CD14-positive monocyte (primary cell): Measurements from ENCODE around the gene CASQ1. TPM values are rescaled to one million over a fixed set of nuclear protein-coding genes. Genes with fewer than 3 reads are reported as not detected.

Experiments
- DNase-seq, 3 donors: peaks; one replicate each; pipeline ENCODE4 v3.0.0-alpha.2; 2011 to 2022
- H2AFZ ChIP-seq: 2 replicates; pipeline ENCODE4 v1.6.0; 2012; ENCODE audit warnings: mild to moderate bottlenecking, low read depth, low read length, inconsistent platforms; ENCODE audit not compliant: insufficient read depth, poor library complexity, severe bottlenecking
- H3K27ac ChIP-seq, 2 donors: 1 replicate in 1 of 2; 2 replicates in 1 of 2; pipeline ENCODE4 v1.5.1; 2012 to 2013; ENCODE audit warnings: low read length in 2 of 2, control low read depth in 1 of 2, inconsistent platforms in 1 of 2, low read depth in 1 of 2, mild to moderate bottlenecking in 1 of 2
- H3K27me3 ChIP-seq, 2 donors: one replicate each; pipeline versions ENCODE4 v1.6.0 to v1.6.1; 2011 to 2013; ENCODE audit warnings: low read length in 2 of 2; ENCODE audit not compliant: control insufficient read depth in 2 of 2, insufficient read depth in 2 of 2
- H3K36me3 ChIP-seq, 2 donors: replicated peaks in 1 of 2; 1 replicate in 1 of 2; 2 replicates in 1 of 2; pipeline versions ENCODE4 v1.5.1 to v1.6.1; 2012 to 2013; ENCODE audit warnings: low read length in 2 of 2, control low read depth in 1 of 2, inconsistent platforms in 1 of 2, mild to moderate bottlenecking in 1 of 2; ENCODE audit not compliant: insufficient read depth in 2 of 2, control insufficient read depth in 1 of 2
- H3K4me1 ChIP-seq, 2 donors: 1 replicate in 1 of 2; 2 replicates in 1 of 2; pipeline versions ENCODE4 v1.5.1 to v1.6.1; 2012 to 2013; ENCODE audit warnings: low read length in 2 of 2, control low read depth in 1 of 2, inconsistent platforms in 1 of 2, mild to moderate bottlenecking in 1 of 2, moderate library complexity in 1 of 2; ENCODE audit not compliant: insufficient read depth in 2 of 2, control insufficient read depth in 1 of 2
- H3K4me2 ChIP-seq: replicated peaks from 2 replicates; pipeline ENCODE3; 2012; ENCODE audit warnings: low read length, moderate library complexity, mild to moderate bottlenecking; ENCODE audit not compliant: poor library complexity, severe bottlenecking; ENCODE audit errors: extremely low read depth
- H3K4me3 ChIP-seq, 3 experiments: fragments of 200-600 bp in 1 of 3; sonication (generic) in 1 of 3; replicated peaks in 1 of 3; 1 replicate in 2 of 3; 2 replicates in 1 of 3; pipeline ENCODE4 v1.5.1; 2011 to 2013; ENCODE audit warnings: low read length in 3 of 3, mild to moderate bottlenecking in 3 of 3, control low read depth in 2 of 3, low read depth in 2 of 3, inconsistent platforms in 1 of 3, moderate library complexity in 1 of 3
- H3K79me2 ChIP-seq: 2 replicates; pipeline ENCODE4 v1.6.0; 2012; ENCODE audit warnings: mild to moderate bottlenecking, control low read depth, inconsistent platforms, low read length, moderate library complexity; ENCODE audit not compliant: insufficient read depth
- H3K9ac ChIP-seq: 2 replicates; pipeline ENCODE4 v1.6.0; 2017; ENCODE audit warnings: low read length, mild to moderate bottlenecking; ENCODE audit not compliant: insufficient read depth, poor library complexity, severe bottlenecking
- H3K9me3 ChIP-seq, 2 donors: replicated peaks in 1 of 2; 1 replicate in 1 of 2; 2 replicates in 1 of 2; pipeline versions ENCODE4 v1.5.1 to v1.6.1; 2012 to 2013; ENCODE audit warnings: low read length in 2 of 2, control low read depth in 1 of 2; ENCODE audit not compliant: control insufficient read depth in 1 of 2, insufficient read depth in 1 of 2
- H4K20me1 ChIP-seq: 2 replicates; pipeline ENCODE4 v1.6.0; 2012; ENCODE audit warnings: mild to moderate bottlenecking, low read length, control low read depth, moderate library complexity; ENCODE audit not compliant: insufficient read depth
- H3K27ac Mint-ChIP-seq, 7 donors: one replicate each; pipeline ENCODE4 v1.8.0; 2020; ENCODE audit warnings: mild to moderate bottlenecking in 7 of 7, mixed read lengths in 7 of 7, moderate library complexity in 6 of 7, inconsistent platforms in 2 of 7
- H3K27me3 Mint-ChIP-seq, 3 donors: one replicate each; pipeline ENCODE4 v1.8.0; 2021 to 2022; ENCODE audit warnings: low read depth in 3 of 3, mild to moderate bottlenecking in 3 of 3, mixed read lengths in 3 of 3, moderate library complexity in 3 of 3, inconsistent platforms in 1 of 3
- H3K36me3 Mint-ChIP-seq, 2 donors: one replicate each; pipeline ENCODE4 v1.8.0; 2020; ENCODE audit warnings: mixed read lengths in 2 of 2, inconsistent platforms in 1 of 2, mild to moderate bottlenecking in 1 of 2
- H3K4me1 Mint-ChIP-seq: one replicate; pipeline ENCODE4 v1.8.0; 2020; ENCODE audit warnings: mild to moderate bottlenecking, mixed read lengths
- H3K4me3 Mint-ChIP-seq, 2 donors: one replicate each; pipeline ENCODE4 v1.8.0; 2020; ENCODE audit warnings: mild to moderate bottlenecking in 2 of 2, mixed read lengths in 2 of 2, moderate library complexity in 1 of 2
- H3K9me3 Mint-ChIP-seq, 7 donors: one replicate each; pipeline ENCODE4 v1.8.0; 2020 to 2022; ENCODE audit warnings: mixed read lengths in 7 of 7, mild to moderate bottlenecking in 6 of 7, moderate library complexity in 6 of 7, inconsistent platforms in 2 of 7
- CTCF ChIP-seq: fragments of 200-600 bp; IDR thresholded peaks from one replicate; pipeline ENCODE4 v1.8.0; 2022; ENCODE audit warnings: antibody characterized with exemption, mild to moderate bottlenecking
- WGBS: methylation state at CpG from one replicate; pipeline ENCODE4 v1.1.5; 2013; ENCODE audit warnings: missing lambda C conversion rate; ENCODE audit not compliant: insufficient coverage; 5-methylcytosine and 5-hydroxymethylcytosine counted together
- intact Hi-C, 2 donors: fragments of 100-400 bp; cut with micrococcal nuclease; formaldehyde crosslinking; loops; one replicate each; pipeline versions ENCODE4 v1.15.0 to v1.15.1; 2023
- polyA plus RNA-seq, 3 donors: library from polyadenylated mRNA; depleted of rRNA in 1 of 3; unstranded in 2 of 3; stranded (reverse) in 1 of 3; fragments of 300-500 nt in 2 of 3; fragments of >200 nt in 1 of 3; fragmentation: Illumina TruSeq in 2 of 3; gene quantifications; 1 replicate in 2 of 3; 2 replicates in 1 of 3; pipeline ENCODE4 v1.2.3, GENCODE V29; 2012 to 2021

The CASQ1 gene
- polyA plus RNA-seq, 3 donors = 0.09 to 11.1 TPM; not detected in 1

DNA sequence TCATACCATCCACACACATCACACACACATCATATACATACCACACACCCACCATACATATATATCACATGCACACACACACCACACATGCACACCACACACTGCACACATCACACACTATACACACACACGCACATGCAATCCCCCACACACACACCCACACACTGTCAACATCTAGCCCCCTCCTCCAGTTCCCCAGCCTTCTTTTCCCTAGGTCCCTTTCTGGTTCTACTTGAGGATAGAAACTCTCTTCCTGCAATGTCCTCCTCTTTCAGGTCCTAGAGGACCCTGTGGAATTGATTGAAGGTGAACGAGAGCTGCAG is 4.3 kb downstream of the CASQ1 start:
- Mint-ChIP-seq H3K4me1 (no peaks in the 10 kb centered on the region), H3K4me3 (no peak overlapping the region), H3K36me3 (no peaks in the 10 kb centered on the region), H3K27me3 (peaks cover 1 to 2% (median 2%) of the 10 kb centered on the region in 3 donors), H3K27ac (no peak overlapping the region), H3K9me3 (no peaks in the 10 kb centered on the region)
- Histone ChIP-seq H4K20me1 (no peaks in the 10 kb centered on the region), H3K36me3 (no peaks in the 10 kb centered on the region), H3K9ac (no peak overlapping the region), H3K79me2 (no peaks in the 10 kb centered on the region), H3K4me1 (peaks cover 4 to 9% of the 10 kb centered on the region in 2 donors), H3K4me3 (no peak overlapping the region), H3K27ac (no peak overlapping the region), H2AFZ (no peak overlapping the region), H3K27me3 (no peaks in the 10 kb centered on the region), H3K4me2 (no peak overlapping the region), H3K9me3 (no peaks in the 10 kb centered on the region)
- intact Hi-C loops = loop anchor here (5.0 to 10.0 kb wide), 3 partner anchors 90 to 183 kb away; no protein-coding TSS in a partner anchor
- 86% methylated on average over 1 of the region's 2 CpGs for WGBS
- TF ChIP-seq CTCF = no peak
- no peak for DNase-seq

GRCh38 chr1:160196143-160196542 is 5.8 kb downstream of the CASQ1 start:
- no peak overlapping the region for H3K27ac ChIP-seq
- H3K9me3 ChIP-seq = no peaks in the 10 kb centered on the region
- H3K36me3 ChIP-seq = no peaks in the 10 kb centered on the region
- no peaks in the 10 kb centered on the region for H3K27me3 ChIP-seq
- H3K79me2 ChIP-seq = no peaks in the 10 kb centered on the region
- Mint-ChIP-seq H3K27ac (no peak overlapping the region), H3K4me1 (no peaks in the 10 kb centered on the region), H3K4me3 (no peak overlapping the region), H3K9me3 (no peaks in the 10 kb centered on the region), H3K36me3 (no peaks in the 10 kb centered on the region), H3K27me3 (peaks cover under 1 to 2% (median 2%) of the 10 kb centered on the region in 3 donors)
- no peaks in the 10 kb centered on the region for H4K20me1 ChIP-seq
- H3K4me2 ChIP-seq = no peak overlapping the region
- H2AFZ ChIP-seq = no peak overlapping the region
- WGBS = no CpG with 5 or more reads among the region's 4 CpGs
- no peak for DNase-seq
- intact Hi-C loops = loop anchor here in 1 of 2 donors (10.0 kb wide), 1 partner anchor 91 kb away; no protein-coding TSS in a partner anchor
- H3K9ac ChIP-seq = no peak overlapping the region
- no peak for TF ChIP-seq CTCF
- H3K4me3 ChIP-seq = no peak overlapping the region
- H3K4me1 ChIP-seq = peaks cover 4 to 9% of the 10 kb centered on the region in 2 donors
